Astrocyte of the spinal cord (primary cell): ENCODE measurements around the gene ABLIM2.

ENCODE experiments used
- DNase-seq: peaks from one replicate; pipeline ENCODE4 v3.0.0; 2011; ENCODE audit warnings: low read depth, low spot score
- H3K4me3 ChIP-seq: 2 replicates; pipeline ENCODE4 v1.5.1; 2011; ENCODE audit warnings: low read depth, mild to moderate bottlenecking, low read length, moderate library complexity
- CTCF ChIP-seq: IDR thresholded peaks from 2 replicates; pipeline ENCODE4 v1.5.1; 2012; ENCODE audit warnings: low read depth, mild to moderate bottlenecking, low read length, inconsistent platforms
- in situ Hi-C: cut with HindIII; loops from 2 replicates; pipeline ENCODE4 v1.10.0; 2017; ENCODE audit warnings: low sequenced_read_pairs

The ABLIM2 gene

DNA sequence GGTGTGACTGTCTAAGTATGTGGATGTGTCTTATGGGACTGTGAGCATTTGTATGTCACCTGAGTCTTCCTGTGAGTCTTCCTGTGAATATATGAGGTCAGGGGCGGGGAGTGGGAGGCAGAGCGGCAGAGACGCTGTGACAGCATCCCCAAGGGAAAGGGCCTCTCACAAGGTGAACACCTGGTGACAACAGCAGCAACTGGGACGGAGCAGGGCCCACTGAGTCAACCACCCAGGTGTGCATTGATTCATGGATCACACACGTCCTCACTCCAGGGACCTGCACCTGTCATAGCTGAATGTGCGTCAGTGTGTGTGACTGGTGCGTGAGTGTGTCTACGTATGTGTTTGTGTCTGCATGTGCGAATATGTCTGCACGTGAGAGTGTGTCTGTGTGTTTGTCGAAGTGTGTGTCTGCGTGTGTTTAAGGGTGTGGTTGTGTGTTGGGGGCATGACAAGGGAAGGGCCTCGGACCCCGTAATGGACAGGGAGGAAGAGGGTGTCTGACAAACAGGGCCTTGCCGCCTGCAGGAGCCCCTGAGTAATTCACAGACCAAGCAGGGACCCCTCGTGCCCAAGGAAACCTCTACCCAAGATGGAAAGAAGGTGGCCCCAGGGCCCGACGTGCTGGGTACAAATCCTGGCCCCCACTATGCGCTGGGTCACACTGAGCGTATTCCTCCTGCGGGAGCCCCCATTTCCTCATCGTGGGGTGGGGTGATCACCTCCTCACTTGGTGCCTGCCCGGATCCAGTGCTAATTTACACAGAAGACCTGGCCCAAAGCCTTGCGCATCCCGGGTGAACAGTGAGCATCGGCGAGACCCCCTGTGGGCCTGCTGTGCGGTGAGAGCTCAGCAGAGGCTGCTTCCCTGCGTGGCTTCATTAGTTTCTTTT, 76.7 kb downstream of the ABLIM2 start:
- no peak for DNase-seq
- in situ Hi-C loops: no loop called here
- TF ChIP-seq CTCF: no peak

DNA sequence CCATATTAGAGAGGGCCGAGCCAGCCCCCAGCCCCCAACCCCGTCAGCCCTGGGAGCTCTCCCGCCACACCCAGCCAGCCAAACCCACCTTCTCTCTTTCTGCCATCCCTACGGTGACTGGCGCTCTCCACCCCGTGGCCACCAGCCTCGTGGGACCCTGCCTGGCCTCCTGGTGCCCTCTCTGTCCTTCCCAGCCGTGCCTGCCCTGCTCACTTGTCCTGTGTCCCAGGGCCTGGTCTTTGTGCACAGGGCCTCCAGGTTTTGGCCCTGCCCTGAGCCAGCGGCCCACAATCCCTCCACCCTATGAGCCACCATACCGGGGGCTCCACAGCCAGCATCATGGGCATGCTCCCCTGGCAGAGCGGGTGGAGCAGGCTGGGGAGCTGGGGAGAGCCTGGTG, 77.4 kb downstream of the ABLIM2 start:
- no peak for DNase-seq
- in situ Hi-C loops: no loop called here
- no peak overlapping the region for H3K4me3 ChIP-seq
- TF ChIP-seq CTCF: no peak

More for the DNA sequence above, 76.7 kb downstream of the ABLIM2 start:
- no peak overlapping the region for H3K4me3 ChIP-seq

GRCh38 chr4:8080754-8081065, 77.9 kb downstream of the ABLIM2 start:
- no peak for TF ChIP-seq CTCF
- in situ Hi-C loops: no loop called here
- H3K4me3 ChIP-seq: no peak overlapping the region
- DNase-seq: no peak

DNA sequence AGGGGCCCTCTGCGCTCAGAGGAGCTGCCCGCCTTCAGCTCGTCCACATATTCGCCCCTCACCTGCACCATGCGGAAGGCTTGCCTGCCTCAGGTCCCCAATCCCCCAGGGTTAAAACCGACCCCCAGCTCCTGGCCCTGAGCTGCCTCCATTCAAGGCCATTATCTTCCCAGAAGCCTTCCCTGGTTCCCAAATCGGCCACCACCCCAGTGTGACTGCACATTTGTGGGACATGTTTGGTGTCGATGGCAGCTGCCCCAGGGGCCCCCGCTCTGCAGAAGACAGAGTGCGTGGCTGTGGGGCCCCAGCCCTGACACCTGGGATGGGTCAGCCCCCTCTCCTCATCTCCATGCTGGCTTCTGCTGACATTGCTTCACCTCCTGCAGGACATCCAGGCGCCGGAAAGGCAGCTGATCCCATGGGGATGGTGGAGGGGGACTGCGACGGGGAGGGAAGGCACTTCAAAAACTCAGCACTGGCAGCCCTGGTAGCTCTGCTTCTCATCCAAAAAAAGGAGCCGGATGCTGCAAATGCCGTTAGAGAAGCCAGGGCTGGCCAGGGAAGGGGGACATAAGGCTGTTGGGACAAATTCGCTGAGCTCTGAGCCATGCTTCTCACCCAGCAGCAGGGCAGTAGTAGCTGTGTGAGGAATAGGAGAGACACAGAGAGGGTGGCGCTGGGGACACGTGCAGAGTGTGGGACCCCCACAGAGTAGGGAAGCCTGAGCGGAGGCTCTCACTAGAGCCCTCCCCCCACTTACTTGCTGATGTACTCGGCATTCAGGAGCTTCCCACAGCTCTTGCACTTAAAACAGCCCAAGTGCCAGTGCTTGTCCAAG, 78.5 kb downstream of the ABLIM2 start:
- in situ Hi-C loops: no loop called here
- no peak for TF ChIP-seq CTCF
- no peak for DNase-seq
- no peak overlapping the region for H3K4me3 ChIP-seq

- H3K4me3 ChIP-seq: no peak overlapping the region
- DNase-seq: no peak
- in situ Hi-C loops: no loop called here
- no peak for TF ChIP-seq CTCF
Observed at GRCh38 chr4:8079031-8079885, 79.4 kb downstream of the ABLIM2 start.

GRCh38 chr4:8078610-8079015, 80.0 kb downstream of the ABLIM2 start:
- TF ChIP-seq CTCF: no peak
- in situ Hi-C loops: no loop called here
- H3K4me3 ChIP-seq: no peak overlapping the region
- no peak for DNase-seq
